ENCODE measurements around the gene ICA1. TPM values are rescaled to one million over a fixed set of nuclear protein-coding genes. Genes with fewer than 3 reads are reported as not detected.

ICA1 gene
- total and polyA plus RNA-seq, 2 of the 4 experiments (the other 2 are of a cell fraction), result not detected

- no peak overlapping the region for H2BK15ac ChIP-seq (ENCODE audit: low read depth, low read length)
- BruUV-seq (replicated peaks), result no TSS peak
- peaks cover 2% of the 10 kb centered on the region; the same call in 1 of the 2 replicates for H3K9me3 ChIP-seq (ENCODE audit: control insufficient read depth, insufficient read depth, low read length)
- no peak overlapping the region for H2AFZ ChIP-seq (replicated peaks; ENCODE audit: low read length, poor library complexity)
- H3K9ac ChIP-seq (ENCODE audit: low read depth, low read length), result no peak overlapping the region
- no peak overlapping the region for H4K5ac ChIP-seq (ENCODE audit: low read depth, low read length)
- H3K36me3 ChIP-seq (ENCODE audit: control insufficient read depth, insufficient read depth, low read length), result no peaks in the 10 kb centered on the region
- DNase-seq (no peak), ATAC-seq (ENCODE audit: low read depth) (no peak)
- H3K4ac ChIP-seq (ENCODE audit: low read depth, low read length), result no peak overlapping the region
- no peak overlapping the region for H4K8ac ChIP-seq (ENCODE audit: low read depth in 2 of 2, low read length in 2 of 2)
- ChIA-PET CTCF (no interaction called here), POLR2A (ENCODE audit: unreplicated experiment) (no interaction called here)
- no peak overlapping the region for H2BK20ac ChIP-seq (ENCODE audit: low read depth, low read length)
- no peaks in the 10 kb centered on the region for H3K4me1 ChIP-seq (ENCODE audit: control insufficient read depth, insufficient read depth, low read length)
- H2AK9ac ChIP-seq (replicated peaks; ENCODE audit: low read depth, low read length, poor library complexity), result no peak overlapping the region
- dilution Hi-C loops (cut with HindIII; ENCODE audit: low sequenced_read_pairs, unreplicated experiment), result no loop called here
- H3K27ac ChIP-seq (ENCODE audit: insufficient read depth, low read length), result no peak overlapping the region
- TF ChIP-seq MAFK (IDR thresholded peaks at IDR 0.05; ENCODE audit: low read depth, low read length), result peak; percentile 32
- no peak for TF ChIP-seq MXI1 (IDR thresholded peaks at IDR 0.05; ENCODE audit: borderline replicate concordance, low read depth, low read length)
- no peak for TF ChIP-seq BHLHE40 (IDR thresholded peaks at IDR 0.05; ENCODE audit: low read depth, low read length)
- intact Hi-C loops (cut with micrococcal nuclease), result no loop called here
- no peaks in the 10 kb centered on the region for H3K27me3 ChIP-seq (ENCODE audit: control insufficient read depth, insufficient read depth, low read length)
- no peaks in the 10 kb centered on the region for H3K79me1 ChIP-seq (ENCODE audit: low read depth in 1 of 2, low read length in 2 of 2)
- H3K56ac ChIP-seq (ENCODE audit: extremely low read depth, insufficient read depth, low read length), result no peak overlapping the region
- no peak overlapping the region for H2AK5ac ChIP-seq (ENCODE audit: low read depth, low read length)
- no peak overlapping the region for H3K4me3 ChIP-seq (ENCODE audit: insufficient read depth, low read depth, low read length)
- no peak overlapping the region for H3K14ac ChIP-seq (replicated peaks; ENCODE audit: low read depth, low read length)
- H4K20me1 ChIP-seq (ENCODE audit: insufficient read depth, low read length), result no peaks in the 10 kb centered on the region
- WGBS, 2 experiments (ENCODE audit: extremely low coverage in 2 of 2, insufficient read length in 1 of 2), result no CpG with 5 or more reads among the region's 1 CpG
- no peaks in the 10 kb centered on the region for H3K9me1 ChIP-seq (ENCODE audit: insufficient read depth, low read length)
- no peak overlapping the region for H2BK120ac ChIP-seq (ENCODE audit: low read depth, low read length)
- no peak overlapping the region for H3K4me2 ChIP-seq (ENCODE audit: low read depth, low read length)
- H4K91ac ChIP-seq (ENCODE audit: insufficient read depth, low read depth, low read length), result no peak overlapping the region
- H2BK5ac ChIP-seq (ENCODE audit: low read depth, low read length, poor library complexity, severe bottlenecking), result no peak overlapping the region
- no peak overlapping the region for H3K23ac ChIP-seq (ENCODE audit: low read depth, low read length)
- no peak overlapping the region for H3K18ac ChIP-seq (ENCODE audit: low read depth, low read length)
- in situ Hi-C loops (cut with MboI; ENCODE audit: low sequenced_read_pairs), result no loop called here
Measured at GRCh38 chr7:8250547-8250946, 11.4 kb downstream of the ICA1 start.

Measured in IMR-90 (cell line).